Measurements from ENCODE around the gene GPATCH1.

GRCh38 chr19:33094436-33095067 is 13.6 kb downstream of the GPATCH1 start:
- no peak for TF ChIP-seq CTCF (IDR thresholded peaks at IDR 0.05)
- TF ChIP-seq POLR2AphosphoS5 (IDR thresholded peaks at IDR 0.05; ENCODE audit: low read depth, low read length) = no peak
- TF ChIP-seq SIN3A (IDR thresholded peaks at IDR 0.05; ENCODE audit: borderline replicate concordance, insufficient read depth, low read depth, low read length) = no peak
